ENCODE data around the gene AIP.

GRCh38 chr11:67520856-67521824, 38.3 kb downstream of the AIP start:
- TF ChIP-seq ZBTB33 (IDR thresholded peaks at IDR 0.05; ENCODE audit: extremely low read depth, insufficient replicate concordance, low read length) (no peak), POLR2A (IDR thresholded peaks at IDR 0.05; ENCODE audit: borderline replicate concordance, extremely low read depth, insufficient read depth, insufficient read length) (no peak), POLR2AphosphoS5 (IDR thresholded peaks at IDR 0.05; ENCODE audit: low read depth, low read length) (no peak)

All from HCT116 (cell line).